Ovary (tissue), 3 donors: Measurements from ENCODE around the gene MAD2L1BP.

ENCODE experiments used
- CTCF ChIP-seq, 3 donors: fragments of 450-650 bp in 2 of 3; fragments of 200-600 bp in 1 of 3; IDR thresholded peaks; one replicate each; pipeline versions ENCODE4 v1.5.1 to v1.8.0; 2016 to 2022; ENCODE audit warnings: antibody characterized with exemption in 3 of 3, mild to moderate bottlenecking in 1 of 3
- POLR2A ChIP-seq: fragments of 450-650 bp; IDR thresholded peaks from one replicate; pipeline ENCODE4 v1.6.1; 2017; ENCODE audit warnings: antibody characterized with exemption, mild to moderate bottlenecking, moderate library complexity
- donor health status: DM: no; HTN: no; CAD: no.

DNA sequence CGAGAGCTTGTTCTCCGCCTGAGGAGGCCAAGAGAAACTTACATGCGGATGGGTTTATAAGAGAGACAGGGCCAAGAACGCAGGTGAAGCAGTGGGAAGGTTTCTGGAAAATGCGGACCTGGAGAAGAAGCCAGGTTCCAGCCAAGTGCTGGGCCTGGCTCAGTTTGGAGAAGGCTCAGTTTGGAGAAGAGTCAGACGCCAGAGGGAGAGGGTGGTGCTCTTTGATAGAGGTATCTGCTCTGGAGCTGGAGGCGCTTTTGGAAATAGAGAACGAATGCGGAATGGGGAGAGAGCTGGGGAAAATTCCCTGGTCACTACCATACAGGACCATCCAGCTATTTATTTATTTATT, 9.9 kb downstream of the MAD2L1BP start:
- TF ChIP-seq CTCF (IDR thresholded peaks at IDR 0.05) (no peak), POLR2A (no peak)
